GM04504 (cell line): ENCODE results near the gene KCNQ2.

Source experiments
- DNase-seq: peaks from one replicate; pipeline ENCODE4 v3.0.0-alpha.2; 2012; ENCODE audit warnings: low read depth

The KCNQ2 gene

GRCh38 chr20:63501818-63502670, 29.6 kb upstream of the KCNQ2 start:
- no peak for DNase-seq

GRCh38 chr20:63500902-63501817, 28.7 kb upstream of the KCNQ2 start:
- DNase-seq, result no peak

DNA sequence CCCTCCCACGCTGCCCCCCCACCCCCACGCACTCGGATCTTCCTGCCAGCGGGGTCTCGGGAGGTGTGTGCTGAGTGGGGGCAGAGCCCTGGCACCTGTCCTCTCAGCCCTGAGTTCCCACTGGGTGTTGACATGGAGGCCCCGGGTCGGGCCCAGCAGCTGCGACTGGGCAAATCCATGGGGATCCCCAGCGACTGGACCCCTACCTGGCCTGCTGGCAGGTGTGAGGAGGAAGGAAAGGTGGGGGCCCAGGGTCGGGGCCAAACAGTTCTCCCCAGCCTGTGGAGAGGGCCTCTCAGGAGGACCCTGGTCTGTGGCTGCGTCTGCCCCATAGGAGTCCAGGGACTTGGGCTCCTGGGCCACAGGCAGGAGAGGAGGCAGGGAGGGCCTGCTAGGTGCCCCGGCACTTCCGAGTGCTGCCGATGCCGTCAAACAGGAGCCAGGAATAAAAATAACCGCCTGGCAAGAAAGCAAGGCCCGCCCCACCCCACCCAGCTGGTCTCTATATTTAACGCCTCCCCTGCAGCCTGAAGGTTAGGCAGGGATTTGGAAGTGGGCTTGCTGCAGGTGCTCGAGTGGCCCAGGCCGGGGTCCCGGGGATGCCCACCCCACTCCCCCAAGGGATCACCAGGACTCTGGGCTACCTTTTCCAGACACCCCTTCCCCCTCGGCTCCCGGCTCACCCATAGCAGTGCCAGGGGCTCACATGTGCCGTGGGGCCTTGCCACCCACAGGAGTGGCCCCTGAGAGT, 27.9 kb upstream of the KCNQ2 start:
- no peak for DNase-seq

- DNase-seq, result no peak
Measured at GRCh38 chr20:63499338-63499969, 27.0 kb upstream of the KCNQ2 start.

DNA sequence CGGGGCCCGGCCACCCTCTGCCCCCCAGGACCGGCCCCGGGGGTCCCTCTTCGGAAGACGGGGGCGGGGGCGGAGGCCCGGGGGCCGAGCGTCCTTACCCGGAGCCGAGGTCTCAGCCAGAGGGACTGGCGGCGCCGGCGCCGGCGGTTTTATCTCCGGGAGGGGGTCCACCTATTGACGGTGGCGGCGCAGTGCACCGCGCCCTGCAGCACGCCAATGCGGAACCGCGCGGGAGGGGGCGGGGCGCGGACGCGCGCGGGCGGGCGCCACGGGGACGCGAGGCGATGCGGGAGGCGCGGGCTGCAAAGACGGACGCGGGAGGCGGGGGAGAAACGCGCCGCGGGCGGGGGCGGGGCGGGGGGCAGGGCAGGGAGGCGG, 26.5 kb upstream of the KCNQ2 start, which contains the start of gene EEF1A2:
Gene EEF1A2, minus strand, starts transcription at position 124 of the 378 bp plus-strand sequence. CDS start 1,320 bp downstream, outside the sequence.
- no peak for DNase-seq

DNA sequence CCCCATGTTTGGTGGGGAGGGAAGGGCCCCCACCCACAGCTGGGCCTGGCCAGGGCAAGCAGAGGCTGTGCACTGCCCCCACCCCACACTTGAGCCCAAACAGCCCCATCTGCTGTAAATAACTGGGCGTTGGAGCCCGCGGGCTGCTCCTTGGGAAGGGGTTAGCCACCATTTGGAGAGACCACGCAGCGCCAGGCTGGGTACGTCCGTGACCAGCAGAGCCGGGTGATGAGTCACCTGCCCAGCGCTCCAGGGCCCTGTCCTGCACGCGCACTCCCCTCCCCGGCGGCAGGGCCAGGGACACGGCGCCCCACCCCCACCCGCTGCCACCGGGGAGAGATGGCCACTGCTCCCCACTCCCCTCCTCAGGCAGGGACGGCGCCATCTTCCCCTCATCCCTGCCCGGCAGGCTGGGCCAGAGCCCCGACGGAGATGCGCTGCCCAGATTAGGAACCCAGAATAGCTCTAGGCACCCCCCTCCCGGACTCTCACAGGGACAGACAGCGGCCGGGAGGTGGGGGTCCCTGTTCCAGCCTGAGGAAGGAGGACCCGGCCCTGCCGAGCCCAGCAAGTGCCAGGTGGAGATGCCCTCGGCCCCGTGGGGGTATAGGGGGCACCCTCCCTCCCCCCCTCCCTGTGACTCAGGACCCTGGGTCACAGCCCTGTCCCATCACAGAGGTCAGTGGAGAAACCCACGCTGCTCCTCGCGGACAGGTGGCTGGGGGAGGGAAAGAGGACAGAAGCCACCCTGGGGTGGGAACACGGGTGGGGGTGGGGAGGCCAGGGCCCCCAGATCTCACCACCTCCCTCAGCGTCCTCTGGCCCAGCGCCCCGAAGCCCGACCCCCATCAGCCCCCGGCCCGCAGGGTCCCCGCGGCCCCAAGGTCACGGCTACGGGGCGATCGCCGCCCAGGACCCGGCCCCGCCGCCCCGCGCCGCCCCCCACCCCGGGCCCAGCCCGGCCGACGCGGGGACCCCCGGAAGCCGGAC, 25.8 kb upstream of the KCNQ2 start:
- no peak for DNase-seq

DNA sequence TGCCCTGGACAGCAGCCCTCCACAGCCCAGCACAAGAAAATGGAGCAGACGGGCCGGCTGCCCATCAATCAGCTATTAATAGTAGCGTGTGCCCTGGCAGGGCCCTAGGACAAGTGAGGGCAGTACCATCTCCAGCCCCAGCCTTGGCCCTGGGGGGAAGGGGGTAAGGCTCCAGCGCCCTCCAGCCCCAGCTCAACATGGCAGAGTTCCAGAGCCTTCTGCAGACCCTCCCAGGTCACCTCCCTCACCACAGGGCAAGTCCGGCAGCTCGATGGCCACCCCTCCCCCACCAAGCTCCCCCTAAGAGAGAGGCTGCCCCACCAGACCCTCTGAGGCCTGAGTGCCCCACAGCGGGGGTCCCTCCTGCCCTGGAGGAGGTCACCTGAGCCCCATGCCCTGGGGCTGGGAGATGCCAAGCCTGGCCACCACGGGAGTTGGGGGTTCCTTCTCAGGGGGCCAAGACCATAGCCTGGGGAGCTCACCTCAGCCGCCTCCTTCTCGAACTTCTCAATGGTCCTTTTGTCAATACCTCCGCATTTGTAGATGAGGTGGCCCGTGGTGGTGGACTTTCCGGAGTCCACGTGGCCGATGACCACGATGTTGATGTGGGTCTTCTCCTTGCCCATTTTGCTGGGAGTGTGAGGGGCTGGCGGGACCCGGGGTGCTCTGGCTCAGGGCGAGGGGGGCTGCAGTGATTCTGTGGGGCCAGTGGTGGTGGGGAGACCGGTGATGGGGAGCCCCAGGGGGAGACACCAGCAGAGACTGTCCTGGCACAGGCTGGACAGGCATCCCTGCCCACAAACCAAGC, 24.9 kb upstream of the KCNQ2 start:
- DNase-seq, result no peak

DNA sequence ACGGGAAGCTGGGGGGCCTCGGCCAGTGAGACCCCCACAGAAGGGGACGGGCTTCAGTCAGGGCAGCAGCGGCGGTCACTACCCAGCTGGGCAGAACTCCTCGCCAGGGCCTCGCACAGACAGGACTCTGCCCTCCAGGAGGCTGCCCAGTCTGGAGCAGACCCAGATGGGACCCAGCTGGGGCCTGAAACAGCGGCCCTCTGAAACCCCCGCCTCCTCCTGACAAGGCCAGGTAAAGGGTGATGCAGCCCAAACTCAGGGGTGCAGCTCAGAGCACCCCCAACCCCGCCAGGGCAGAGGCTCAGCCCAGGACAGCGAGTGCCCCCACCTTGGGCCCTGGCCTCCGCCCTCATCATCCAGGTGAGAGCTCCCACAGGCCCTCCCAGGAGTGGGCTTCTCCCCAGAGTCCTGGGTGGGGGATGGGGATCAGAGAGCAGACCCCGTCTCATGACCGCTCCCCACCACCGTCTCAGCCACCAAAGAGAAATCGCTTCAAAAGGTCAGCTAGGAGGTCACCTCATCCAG, 24.2 kb upstream of the KCNQ2 start:
- DNase-seq, result no peak

GRCh38 chr20:63495741-63496595, 23.5 kb upstream of the KCNQ2 start:
- no peak for DNase-seq

DNA sequence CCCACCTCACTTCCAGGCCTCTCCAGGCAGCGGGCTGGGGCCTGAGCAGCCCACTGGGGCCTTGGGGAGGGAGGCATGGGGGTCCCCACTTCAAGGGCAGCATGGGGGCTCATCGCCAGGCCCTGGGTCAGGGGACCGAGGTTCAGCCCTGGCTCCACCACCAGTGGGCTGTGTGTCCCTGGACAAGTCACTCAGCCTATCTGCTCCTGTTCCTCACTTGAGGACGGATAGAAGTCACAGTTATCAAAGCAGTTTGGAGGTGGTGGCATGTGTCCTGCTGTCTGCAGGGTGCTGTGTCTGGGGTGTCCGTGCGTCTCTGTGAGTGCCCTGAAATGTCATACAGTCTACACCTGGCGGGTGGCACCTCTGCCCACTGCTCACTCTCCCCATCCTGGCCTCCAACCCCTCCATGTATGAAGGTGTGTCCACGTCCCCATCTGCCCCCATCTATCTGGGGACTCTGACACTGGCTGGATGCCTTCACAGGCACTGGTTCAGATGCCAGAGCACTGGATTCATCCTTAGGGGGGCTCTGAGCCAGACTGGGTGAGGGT, 22.8 kb upstream of the KCNQ2 start:
- DNase-seq, result no peak

- DNase-seq, result no peak
Measured at GRCh38 chr20:63494420-63495166, 22.1 kb upstream of the KCNQ2 start.

DNA sequence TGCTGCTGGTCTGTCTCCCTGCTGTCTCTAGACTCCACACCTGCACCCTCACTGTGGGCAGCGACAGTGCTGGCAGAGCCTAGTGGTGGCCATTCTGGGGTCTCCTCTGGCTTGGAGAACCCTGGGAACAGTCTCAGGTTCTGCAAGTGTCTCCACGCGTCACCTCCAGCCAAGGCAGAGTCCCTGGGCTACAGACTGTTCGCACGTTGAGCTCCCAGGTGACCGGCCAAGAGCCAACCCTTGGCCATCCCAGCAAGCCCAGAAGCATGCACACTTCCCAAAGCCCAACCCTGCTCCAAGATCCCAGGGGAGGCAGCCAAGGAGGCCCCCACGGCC, 21.6 kb upstream of the KCNQ2 start:
- DNase-seq, result no peak

GRCh38 chr20:63493563-63494020, 21.1 kb upstream of the KCNQ2 start:
- DNase-seq, result no peak

DNA sequence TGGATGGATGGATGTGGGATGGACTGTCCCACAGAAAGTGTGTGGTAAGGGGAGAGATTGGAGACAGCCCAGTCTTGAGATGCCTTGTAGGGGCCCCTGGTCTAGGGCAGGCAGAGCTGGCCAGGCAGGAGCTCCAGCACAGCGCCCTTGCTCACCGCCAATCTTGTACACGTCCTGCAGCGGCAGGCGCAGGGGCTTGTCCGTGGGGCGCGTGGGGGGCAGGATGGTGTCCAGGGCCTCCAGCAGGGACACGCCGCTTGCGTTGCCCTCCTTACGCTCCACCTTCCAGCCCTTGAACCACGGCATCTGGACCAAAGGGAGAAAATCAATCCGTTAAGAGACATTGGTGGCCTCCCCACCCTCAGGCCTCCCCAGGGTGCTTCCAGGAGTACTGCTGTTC, 20.5 kb upstream of the KCNQ2 start:
- no peak for DNase-seq

GRCh38 chr20:63492518-63492917, 20.1 kb upstream of the KCNQ2 start:
- no peak for DNase-seq

GRCh38 chr20:63491635-63492230, 19.3 kb upstream of the KCNQ2 start:
- DNase-seq, result no peak

GRCh38 chr20:63491078-63491477, 18.6 kb upstream of the KCNQ2 start:
- DNase-seq, result no peak
